Uterus (tissue), 2 donors: ENCODE measurements around the gene H6PD.

Experiments used
- POLR2A ChIP-seq, 2 donors: fragments of 450-650 bp; IDR thresholded peaks; one replicate each; pipeline ENCODE4 v1.6.1; 2016; ENCODE audit warnings: antibody characterized with exemption in 2 of 2, mild to moderate bottlenecking in 1 of 2, moderate library complexity in 1 of 2
- TF ChIP-seq, protein P1 (sequence below), 4 experiments: fragments of 200-600 bp in 2 of 4; fragments of 450-650 bp in 2 of 4; sonication (generic) in 2 of 4; IDR thresholded peaks; one replicate each; pipeline ENCODE4 v1.5.1; 2016 to 2019; ENCODE audit warnings: antibody characterized with exemption in 4 of 4, mild to moderate bottlenecking in 2 of 4, moderate library complexity in 1 of 4

DNA sequence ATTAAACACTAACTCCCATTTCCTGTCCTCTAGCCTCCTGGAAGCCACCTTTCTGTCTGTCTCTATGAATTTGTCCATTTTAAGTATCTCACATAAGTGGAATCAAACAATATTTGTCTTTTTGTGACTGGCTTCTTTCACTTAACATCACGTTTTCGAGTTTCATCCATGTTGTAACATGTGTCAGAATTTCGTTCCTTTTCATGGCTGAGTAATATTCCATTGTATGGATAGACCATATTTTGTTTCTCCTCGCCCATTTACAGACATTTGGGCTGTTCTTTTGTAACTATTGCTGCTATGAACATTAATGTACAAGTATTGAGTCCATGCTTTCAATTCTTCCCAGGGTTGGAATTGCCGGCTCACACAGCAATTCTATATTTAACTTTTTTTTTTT, 15.7 kb upstream of the H6PD start:
- TF ChIP-seq, protein P1, sequence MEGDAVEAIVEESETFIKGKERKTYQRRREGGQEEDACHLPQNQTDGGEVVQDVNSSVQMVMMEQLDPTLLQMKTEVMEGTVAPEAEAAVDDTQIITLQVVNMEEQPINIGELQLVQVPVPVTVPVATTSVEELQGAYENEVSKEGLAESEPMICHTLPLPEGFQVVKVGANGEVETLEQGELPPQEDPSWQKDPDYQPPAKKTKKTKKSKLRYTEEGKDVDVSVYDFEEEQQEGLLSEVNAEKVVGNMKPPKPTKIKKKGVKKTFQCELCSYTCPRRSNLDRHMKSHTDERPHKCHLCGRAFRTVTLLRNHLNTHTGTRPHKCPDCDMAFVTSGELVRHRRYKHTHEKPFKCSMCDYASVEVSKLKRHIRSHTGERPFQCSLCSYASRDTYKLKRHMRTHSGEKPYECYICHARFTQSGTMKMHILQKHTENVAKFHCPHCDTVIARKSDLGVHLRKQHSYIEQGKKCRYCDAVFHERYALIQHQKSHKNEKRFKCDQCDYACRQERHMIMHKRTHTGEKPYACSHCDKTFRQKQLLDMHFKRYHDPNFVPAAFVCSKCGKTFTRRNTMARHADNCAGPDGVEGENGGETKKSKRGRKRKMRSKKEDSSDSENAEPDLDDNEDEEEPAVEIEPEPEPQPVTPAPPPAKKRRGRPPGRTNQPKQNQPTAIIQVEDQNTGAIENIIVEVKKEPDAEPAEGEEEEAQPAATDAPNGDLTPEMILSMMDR (IDR thresholded peaks at IDR 0.05) = no peak
- TF ChIP-seq POLR2A (IDR thresholded peaks at IDR 0.05) = no peak
